GM21360 (cell line): ENCODE data around the gene APOD.

Experiments used
- ATAC-seq: cut with Tn5 transposase; IDR thresholded peaks from one replicate; pipeline ENCODE4 v1.9.1; 2021; ENCODE audit warnings: mild to moderate bottlenecking, moderate library complexity; ENCODE audit not compliant: unreplicated experiment

The APOD gene

DNA sequence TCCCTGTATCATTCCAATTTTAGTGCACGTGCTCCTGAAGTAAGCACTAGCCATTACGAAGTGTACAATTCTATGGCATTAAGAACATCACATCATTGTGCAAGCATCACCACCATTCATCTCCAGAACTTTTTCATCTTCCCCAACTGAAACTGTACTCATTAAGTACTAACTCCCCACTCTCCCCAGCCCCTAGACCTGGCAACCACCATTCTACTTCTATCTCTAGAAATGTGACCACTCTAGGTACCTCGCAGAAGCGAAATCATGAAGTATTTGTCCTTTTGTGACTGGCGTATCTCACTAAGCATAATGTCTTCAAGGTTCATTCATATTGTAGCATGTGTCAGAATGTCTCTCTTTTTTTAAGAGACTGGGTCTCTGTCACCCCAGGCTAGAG is 52.1 kb downstream of the APOD start:
- ATAC-seq = no peak

DNA sequence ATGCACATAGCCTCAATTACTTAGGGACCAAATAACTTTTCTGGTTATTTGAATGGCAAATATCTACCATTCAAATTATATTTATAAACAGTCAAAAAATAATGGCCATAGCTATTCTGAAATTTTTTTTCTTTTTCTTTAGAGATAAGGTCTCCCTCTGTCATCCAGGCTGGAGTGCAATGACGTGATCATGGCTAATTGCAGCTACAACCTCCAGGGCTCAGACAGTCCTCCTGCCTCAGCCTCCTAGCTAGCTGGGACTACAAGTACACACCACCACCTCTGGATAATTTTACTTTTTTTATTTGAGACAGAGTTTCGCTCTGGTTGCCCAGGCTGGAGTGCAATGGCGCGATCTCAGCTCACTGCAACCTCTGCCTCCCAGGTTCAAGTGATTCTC is 57.2 kb downstream of the APOD start:
- ATAC-seq = no peak

DNA sequence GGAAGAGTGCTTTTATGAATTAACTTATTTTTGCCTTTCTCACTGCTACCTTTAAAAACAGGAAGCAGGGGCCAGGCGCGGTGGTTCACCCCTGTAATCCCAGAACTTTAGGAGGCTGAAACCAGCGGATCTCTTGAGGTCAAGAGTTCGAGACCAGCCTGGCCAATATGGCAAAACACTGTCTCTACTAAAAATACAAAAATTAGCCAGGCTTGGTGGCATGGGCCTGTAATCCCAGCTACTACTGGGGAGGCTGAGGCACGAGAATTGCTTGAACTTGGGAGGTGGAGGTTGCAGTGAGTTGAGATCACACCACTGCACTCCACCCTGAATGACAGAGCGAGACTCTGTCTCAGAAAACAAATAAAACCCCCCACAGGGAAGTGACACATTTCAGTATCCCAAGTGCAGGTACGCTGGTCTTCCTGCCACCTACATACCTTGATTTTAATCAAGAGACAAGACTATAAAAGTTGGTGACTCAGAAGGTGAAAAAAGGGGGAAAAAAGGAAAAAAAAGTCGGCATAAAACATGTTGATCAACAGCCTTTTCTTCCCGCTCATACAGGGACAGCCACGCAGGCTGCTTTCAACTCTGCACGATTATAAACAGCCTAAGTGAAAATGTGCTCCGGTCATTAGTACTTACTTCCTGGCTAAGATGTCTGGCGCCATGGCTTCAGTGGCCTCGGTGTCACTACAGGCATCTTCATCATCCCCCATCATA is 59.4 kb downstream of the APOD start:
- ATAC-seq = no peak

DNA sequence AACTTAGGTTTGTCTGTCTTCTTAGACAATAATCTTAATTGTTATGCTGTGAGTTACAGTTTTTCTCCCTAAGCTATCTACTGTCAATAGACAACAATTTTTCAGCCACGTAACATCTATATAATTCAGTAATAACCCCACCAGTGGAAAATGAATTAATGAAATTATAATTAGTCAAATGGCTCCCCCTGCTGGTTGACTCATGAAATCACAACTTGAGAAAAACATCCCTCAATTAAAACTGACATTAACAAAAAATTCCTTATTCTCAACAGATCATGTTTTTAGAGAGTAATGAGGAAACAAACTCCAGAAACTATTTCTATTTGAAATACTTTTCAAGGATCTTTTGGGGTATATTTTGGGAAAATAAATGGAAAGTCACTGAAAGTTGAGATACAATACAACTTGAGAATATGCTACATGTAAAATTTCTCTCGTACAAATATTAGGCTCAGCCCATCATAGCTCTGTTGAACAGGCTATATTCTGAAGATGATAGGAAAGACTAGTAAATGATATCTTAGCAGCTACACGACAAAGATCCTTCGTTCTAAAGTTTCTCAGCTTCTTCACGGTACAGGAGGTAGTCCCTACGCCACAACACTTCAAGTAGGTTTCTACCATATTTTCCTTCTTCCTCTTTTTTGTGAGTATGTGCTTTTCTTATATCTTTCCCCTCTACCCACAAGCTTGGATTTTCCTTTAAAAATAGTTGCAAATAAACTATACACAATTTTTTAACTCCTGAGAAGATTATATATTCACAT is 61.3 kb downstream of the APOD start:
- no peak for ATAC-seq
